ENCODE measurements around the gene CDA. TPM values are rescaled to one million over a fixed set of nuclear protein-coding genes. Genes with fewer than 3 reads are reported as not detected.

The CDA gene
- total RNA-seq, 3 donors from 2014 or later (not counting 1 experiment from before 2014, with no cell fraction given) = 1.4 to 5.3 TPM; not detected in 1

- Histone ChIP-seq H3K27me3 (ENCODE audit: control insufficient read depth, insufficient read depth, low read length) (no peaks in the 10 kb centered on the region), H3K4me3 (ENCODE audit: low read length) (peak overlapping the region; percentile 89), H3K27ac (ENCODE audit: low read length) (peak overlapping the region; percentile 77), H3K36me3 (ENCODE audit: control insufficient read depth, insufficient read depth, low read length) (peaks cover 11% of the 10 kb centered on the region), H3K9me3 (ENCODE audit: control insufficient read depth, insufficient read depth, low read length) (no peaks in the 10 kb centered on the region), H3K4me1 (ENCODE audit: control insufficient read depth, insufficient read depth, low read length) (peaks cover 24% of the 10 kb centered on the region)
- Mint-ChIP-seq H3K36me3 (no peaks in the 10 kb centered on the region), H3K27me3 (ENCODE audit: low read depth in 2 of 2) (no peaks in the 10 kb centered on the region), H3K4me3 (peak overlapping the region; percentile 98), H3K9me3 (no peaks in the 10 kb centered on the region), H3K4me1 (peaks cover 45 to 51% of the 10 kb centered on the region in 2 donors), H3K27ac (peak overlapping the region; percentile 93 to 96)
- DNase-seq = no peak
- intact Hi-C loops (cut with micrococcal nuclease) = no loop called here
- 77% methylated on average over 7 of the region's 7 CpGs for WGBS (ENCODE audit: insufficient coverage)
- TF ChIP-seq CTCF (IDR thresholded peaks at IDR 0.05) = no peak
- no peak for ATAC-seq
Measured at GRCh38 chr1:20662110-20662475, 73.2 kb downstream of the CDA start.

- H3K4me3 Mint-ChIP-seq = peak overlapping the region; percentile 98
- no peaks in the 10 kb centered on the region for H3K27me3 Mint-ChIP-seq (ENCODE audit: low read depth in 2 of 2)
- Histone ChIP-seq H3K4me1 (ENCODE audit: control insufficient read depth, insufficient read depth, low read length) (peaks cover 24% of the 10 kb centered on the region), H3K36me3 (ENCODE audit: control insufficient read depth, insufficient read depth, low read length) (no peaks in the 10 kb centered on the region), H3K27me3 (ENCODE audit: control insufficient read depth, insufficient read depth, low read length) (no peaks in the 10 kb centered on the region), H3K4me3 (ENCODE audit: low read length) (no peak overlapping the region), H3K9me3 (ENCODE audit: control insufficient read depth, insufficient read depth, low read length) (no peaks in the 10 kb centered on the region), H3K27ac (ENCODE audit: low read length) (no peak overlapping the region)
- H3K27ac Mint-ChIP-seq = no peak overlapping the region
- no peak for ATAC-seq
- intact Hi-C loops (cut with micrococcal nuclease) = no loop called here
- H3K4me1 Mint-ChIP-seq = peaks cover 38 to 46% of the 10 kb centered on the region in 2 donors
- WGBS (ENCODE audit: insufficient coverage) = 67% methylated on average over 1 of the region's 1 CpG
- H3K9me3 Mint-ChIP-seq = no peaks in the 10 kb centered on the region
- no peak for TF ChIP-seq CTCF (IDR thresholded peaks at IDR 0.05)
- no peaks in the 10 kb centered on the region for H3K36me3 Mint-ChIP-seq
- DNase-seq = no peak
Measured at GRCh38 chr1:20663365-20663764, 74.5 kb downstream of the CDA start.

- WGBS (ENCODE audit: insufficient coverage) = 92% methylated on average over 12 of the region's 12 CpGs
- H3K36me3 ChIP-seq (ENCODE audit: control insufficient read depth, insufficient read depth, low read length) = no peaks in the 10 kb centered on the region
- H3K27ac ChIP-seq (ENCODE audit: low read length) = no peak overlapping the region
- H3K4me3 ChIP-seq (ENCODE audit: low read length) = no peak overlapping the region
- H3K4me1 ChIP-seq (ENCODE audit: control insufficient read depth, insufficient read depth, low read length) = peaks cover 24% of the 10 kb centered on the region
- Mint-ChIP-seq H3K9me3 (no peaks in the 10 kb centered on the region), H3K36me3 (no peaks in the 10 kb centered on the region), H3K4me1 (peaks cover 35 to 41% of the 10 kb centered on the region in 2 donors), H3K4me3 (peak overlapping the region; percentile 17), H3K27ac (no peak overlapping the region), H3K27me3 (ENCODE audit: low read depth in 2 of 2) (no peaks in the 10 kb centered on the region)
- intact Hi-C loops (cut with micrococcal nuclease) = no loop called here
- no peak for DNase-seq
- no peak for TF ChIP-seq CTCF (IDR thresholded peaks at IDR 0.05)
- ATAC-seq = no peak
- no peaks in the 10 kb centered on the region for H3K9me3 ChIP-seq (ENCODE audit: control insufficient read depth, insufficient read depth, low read length)
- H3K27me3 ChIP-seq (ENCODE audit: control insufficient read depth, insufficient read depth, low read length) = no peaks in the 10 kb centered on the region
Measured at GRCh38 chr1:20663969-20664715, 75.2 kb downstream of the CDA start.

- Histone ChIP-seq H3K27me3 (ENCODE audit: control insufficient read depth, insufficient read depth, low read length) (no peaks in the 10 kb centered on the region), H3K27ac (ENCODE audit: low read length) (no peak overlapping the region), H3K36me3 (ENCODE audit: control insufficient read depth, insufficient read depth, low read length) (no peaks in the 10 kb centered on the region), H3K4me1 (ENCODE audit: control insufficient read depth, insufficient read depth, low read length) (peaks cover 14% of the 10 kb centered on the region), H3K4me3 (ENCODE audit: low read length) (no peak overlapping the region), H3K9me3 (ENCODE audit: control insufficient read depth, insufficient read depth, low read length) (no peaks in the 10 kb centered on the region)
- no peak overlapping the region for H3K4me3 Mint-ChIP-seq
- WGBS (ENCODE audit: insufficient coverage) = 81% methylated on average over 11 of the region's 12 CpGs
- DNase-seq = no peak
- peaks cover 20 to 25% of the 10 kb centered on the region in 2 donors for H3K4me1 Mint-ChIP-seq
- no peak for ATAC-seq
- H3K9me3 Mint-ChIP-seq = no peaks in the 10 kb centered on the region
- no peaks in the 10 kb centered on the region for H3K27me3 Mint-ChIP-seq (ENCODE audit: low read depth in 2 of 2)
- no peaks in the 10 kb centered on the region for H3K36me3 Mint-ChIP-seq
- intact Hi-C loops (cut with micrococcal nuclease) = no loop called here
- no peak overlapping the region for H3K27ac Mint-ChIP-seq
- no peak for TF ChIP-seq CTCF (IDR thresholded peaks at IDR 0.05)
Measured at GRCh38 chr1:20665726-20666125, 76.8 kb downstream of the CDA start.
